Heart left ventricle (tissue), 13 donors: ENCODE data around the gene CBLB.

Source experiments
- CTCF ChIP-seq, 12 donors: fragments of 200-600 bp; sonication (generic) in 4 of 12; IDR thresholded peaks; one replicate each; pipeline versions ENCODE4 v1.5.0 to v1.8.0; 2018 to 2022; ENCODE audit warnings: antibody characterized with exemption in 12 of 12, mild to moderate bottlenecking in 5 of 12
- POLR2A ChIP-seq, 2 donors: fragments of 450-650 bp; IDR thresholded peaks; one replicate each; pipeline ENCODE4 v1.6.1; 2017; ENCODE audit warnings: antibody characterized with exemption in 2 of 2, mild to moderate bottlenecking in 2 of 2, moderate library complexity in 2 of 2
- donor health status: ischemic (EF 13 %, LVEDD 7.1; RV severe dilation, severe dysfunction).
- donor health status: DM: no; HTN: yes; CAD: no.
- donor health status: DM: no; HTN: no; CAD: no.
- donor health status: ischemic (EF 25% LVEDD 6.9; RV normal size, moderate dysfunction).
- donor health status: ischemic (EF 25% LVEDD 5.7; RV mildly dilated, moderate dysfunction).
- donor health status: ischemic (EF 35%, LVEDD 5.7; RV mildly dilated, moderate dysfunction).
- donor health status: nonischemic (EF 11% LVEDD 7.7; RV severe dilation, severe dysfunction).
- donor health status: DM: yes; HTN: yes; CAD: no.
- donor health status: PGD.
- donor health status: ischemic (EF 29% LVEDD 5.4; RV normal size, mild dysfunction).
- donor health status: nonischemic (EF 23%, LVEDD 6.1; RV moderate dilation, normal function).

DNA sequence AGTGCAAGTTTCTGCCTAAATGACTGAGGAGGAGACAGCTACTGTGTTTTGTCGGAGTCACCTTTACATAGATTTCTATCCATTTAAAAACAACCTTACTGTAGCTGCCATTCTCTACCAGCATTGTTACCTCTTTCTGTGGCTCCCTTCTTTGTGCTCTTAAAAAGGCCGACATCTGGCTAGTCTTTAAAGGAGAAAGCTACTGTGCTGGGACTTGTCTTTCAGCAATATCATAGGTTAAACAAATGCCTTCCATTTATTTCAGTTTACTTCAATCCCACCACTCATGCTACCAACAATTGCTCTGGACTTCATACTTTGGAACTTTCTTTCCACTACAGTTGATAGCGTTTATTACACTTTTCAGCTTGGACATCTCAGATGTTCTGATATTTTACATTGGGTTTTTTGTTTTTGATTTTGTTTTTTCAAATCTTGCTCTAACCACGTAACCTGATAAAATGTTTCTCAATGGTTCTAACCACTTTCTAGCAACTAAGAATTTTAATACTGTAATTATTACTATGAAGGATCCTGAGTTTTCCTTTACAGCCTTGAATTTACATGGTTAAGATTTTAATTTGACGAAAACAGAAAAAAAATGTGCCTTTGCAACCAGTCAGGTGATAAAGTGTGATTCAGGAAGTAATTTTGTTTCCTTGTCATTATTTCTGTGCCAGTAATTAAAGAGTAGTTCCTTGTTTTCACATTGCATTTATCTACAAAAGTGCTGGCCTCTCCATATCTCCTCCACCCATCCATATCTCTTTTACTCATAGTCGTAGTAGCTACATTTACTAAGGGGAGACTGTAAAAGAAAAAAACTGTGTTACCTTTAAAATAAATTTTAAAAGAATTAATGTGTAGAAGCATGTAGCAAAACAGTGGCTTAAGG lies 1.3 kb upstream of the CBLB start:
- TF ChIP-seq CTCF (IDR thresholded peaks at IDR 0.05) (no peak), POLR2A (IDR thresholded peaks at IDR 0.05) (no peak)
